Activated gamma-delta T cell treated with Interleukin-2 at 50 U/mL for 16 hours (primary cell): ENCODE results near the gene SAT2.

ENCODE experiments used
- DNase-seq: peaks from one replicate; pipeline ENCODE4 v3.0.0-alpha.2; 2020

The SAT2 gene

GRCh38 chr17:7589891-7590691 is 37.5 kb downstream of the SAT2 start, which contains the start of gene SOX15:
TSS of gene SOX15 (minus strand) at chr17:7590094. CDS start at chr17:7589676, 418 bp downstream.
- no peak for DNase-seq

DNA sequence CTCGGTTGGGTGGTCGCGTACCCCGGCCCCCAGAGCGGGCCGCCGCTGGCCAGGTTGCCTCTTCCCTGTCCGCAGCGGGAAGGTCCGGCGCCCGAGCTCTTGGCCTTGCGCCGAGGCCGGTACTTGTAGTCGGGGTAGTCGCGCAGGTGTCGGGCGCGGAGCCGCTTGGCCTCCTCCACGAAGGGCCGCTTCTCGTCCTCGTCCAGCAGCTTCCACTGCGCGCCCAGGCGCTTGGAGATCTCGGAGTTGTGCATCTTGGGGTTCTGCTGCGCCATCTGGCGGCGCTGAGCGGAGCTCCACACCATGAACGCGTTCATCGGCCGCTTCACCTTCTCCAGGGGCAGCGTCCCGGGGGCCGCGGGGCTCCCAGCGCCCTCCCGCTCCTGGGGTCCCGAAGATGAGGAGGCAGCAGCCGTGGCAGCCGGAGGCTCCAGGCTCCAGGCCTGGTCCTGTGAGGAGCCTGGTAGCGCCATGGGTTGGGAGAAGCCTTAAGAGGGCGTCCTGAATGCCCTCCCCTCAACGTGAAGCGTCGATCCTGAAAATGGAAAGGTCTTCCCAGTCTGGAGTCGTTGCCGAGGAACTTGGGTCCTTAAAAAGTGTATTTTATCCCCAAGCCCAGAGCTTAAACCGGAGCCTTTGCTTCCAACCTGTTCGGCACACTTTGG is 38.3 kb downstream of the SAT2 start:
- peak; percentile 61 for DNase-seq

DNA sequence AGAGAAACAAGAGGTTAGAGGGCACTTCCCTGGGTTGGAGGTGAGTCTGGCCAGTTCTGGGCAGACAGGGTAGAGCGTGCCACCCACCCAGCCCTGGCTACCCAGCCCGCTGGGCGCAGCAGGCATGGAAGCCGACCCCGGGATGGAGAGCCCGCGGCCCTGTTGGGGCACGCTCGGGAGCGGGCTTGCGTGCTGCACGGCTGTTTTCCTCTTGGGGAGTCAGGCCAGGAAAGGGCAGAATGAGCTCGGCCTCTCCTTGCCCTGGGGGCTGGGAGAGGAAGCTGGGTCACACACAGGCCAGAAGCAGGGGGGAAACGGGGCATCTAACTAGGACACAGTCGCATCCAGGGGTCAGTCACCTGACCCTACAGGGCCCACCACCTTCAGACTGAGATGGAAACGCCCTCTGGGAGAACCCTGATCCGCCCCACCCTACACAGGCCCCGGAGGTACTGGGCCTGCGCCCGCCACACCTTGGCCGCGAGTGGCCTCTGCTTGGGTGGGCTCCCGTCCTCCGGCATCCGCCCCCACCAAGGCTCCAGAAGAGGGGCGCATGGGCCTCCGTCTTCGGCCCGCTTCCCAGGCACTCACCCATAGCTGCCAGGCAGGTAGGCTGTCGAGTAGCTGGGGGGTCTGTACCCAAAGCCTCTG is 38.9 kb downstream of the SAT2 start:
- DNase-seq: no peak

GRCh38 chr17:7587420-7588151 is 40.0 kb downstream of the SAT2 start:
- DNase-seq: no peak

- no peak for DNase-seq
Observed at GRCh38 chr17:7586673-7587419, 40.8 kb downstream of the SAT2 start.

- peak; percentile 94 for DNase-seq
Observed at GRCh38 chr17:7583253-7584109, 44.1 kb downstream of the SAT2 start, which contains the start of gene MPDU1. TSS of gene MPDU1 (plus strand) at chr17:7583852. CDS start at chr17:7583863, 11 bp downstream.

DNA sequence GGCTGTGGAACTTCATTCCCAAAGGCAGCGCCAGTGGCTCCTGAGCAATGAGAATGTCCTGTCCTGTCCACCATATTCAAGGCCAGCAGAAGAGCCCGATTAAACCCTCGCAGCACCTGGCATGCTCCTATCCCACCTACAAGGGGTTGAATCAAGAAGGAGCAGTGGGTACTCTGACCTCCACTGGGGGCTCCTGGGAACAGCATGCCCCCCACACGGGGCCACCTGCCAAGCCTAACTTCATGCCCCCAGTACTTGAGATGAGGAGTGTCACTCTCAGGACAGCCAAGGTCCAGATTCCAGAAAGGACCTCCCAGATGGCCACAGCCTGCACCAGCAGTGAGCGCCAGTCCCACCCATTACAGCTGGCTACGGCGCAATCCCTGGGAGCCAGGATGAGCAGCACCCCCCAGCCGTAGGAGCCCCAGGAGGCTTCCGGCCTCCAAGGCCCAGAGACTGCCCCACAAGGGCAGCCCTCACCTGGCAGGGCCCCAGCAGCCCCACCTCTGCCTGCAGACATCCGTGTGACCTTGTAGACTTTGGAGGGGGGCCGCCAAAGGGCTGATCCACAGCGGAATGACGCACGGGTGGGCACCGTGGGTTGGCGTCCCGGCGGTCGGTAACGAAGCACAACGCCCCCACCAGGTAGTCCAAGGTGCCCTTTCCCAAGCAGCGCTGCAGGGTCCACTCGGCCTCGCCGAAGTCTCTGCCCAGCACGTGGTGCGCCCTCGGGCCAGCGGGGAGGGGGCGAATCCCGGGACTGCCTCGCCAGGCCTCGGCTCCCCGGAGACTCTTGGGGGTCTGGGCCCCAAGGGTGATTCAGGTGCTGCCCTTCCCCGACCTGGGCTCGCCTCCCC is 45.0 kb downstream of the SAT2 start:
- no peak for DNase-seq

- no peak for DNase-seq
Observed at GRCh38 chr17:7580604-7581575, 46.7 kb downstream of the SAT2 start.

DNA sequence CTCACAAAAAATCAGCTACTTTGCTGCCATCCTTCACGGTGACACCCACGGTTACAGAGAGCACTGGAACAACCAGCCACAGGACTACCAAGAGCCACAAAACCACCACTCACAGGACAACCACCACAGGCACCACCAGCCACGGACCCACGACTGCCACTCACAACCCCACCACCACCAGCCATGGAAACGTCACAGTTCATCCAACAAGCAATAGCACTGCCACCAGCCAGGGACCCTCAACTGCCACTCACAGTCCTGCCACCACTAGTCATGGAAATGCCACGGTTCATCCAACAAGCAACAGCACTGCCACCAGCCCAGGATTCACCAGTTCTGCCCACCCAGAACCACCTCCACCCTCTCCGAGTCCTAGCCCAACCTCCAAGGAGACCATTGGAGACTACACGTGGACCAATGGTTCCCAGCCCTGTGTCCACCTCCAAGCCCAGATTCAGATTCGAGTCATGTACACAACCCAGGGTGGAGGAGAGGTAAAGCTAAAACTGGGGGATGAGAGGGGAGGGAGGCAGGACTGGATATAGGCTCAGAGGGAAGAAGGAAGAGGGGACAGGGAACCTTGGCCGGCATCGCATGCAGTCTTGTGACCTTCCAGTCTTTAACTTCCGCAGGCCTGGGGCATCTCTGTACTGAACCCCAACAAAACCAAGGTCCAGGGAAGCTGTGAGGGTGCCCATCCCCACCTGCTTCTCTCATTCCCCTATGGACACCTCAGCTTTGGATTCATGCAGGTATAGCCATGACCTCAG is 47.6 kb downstream of the SAT2 start:
- DNase-seq: no peak

DNA sequence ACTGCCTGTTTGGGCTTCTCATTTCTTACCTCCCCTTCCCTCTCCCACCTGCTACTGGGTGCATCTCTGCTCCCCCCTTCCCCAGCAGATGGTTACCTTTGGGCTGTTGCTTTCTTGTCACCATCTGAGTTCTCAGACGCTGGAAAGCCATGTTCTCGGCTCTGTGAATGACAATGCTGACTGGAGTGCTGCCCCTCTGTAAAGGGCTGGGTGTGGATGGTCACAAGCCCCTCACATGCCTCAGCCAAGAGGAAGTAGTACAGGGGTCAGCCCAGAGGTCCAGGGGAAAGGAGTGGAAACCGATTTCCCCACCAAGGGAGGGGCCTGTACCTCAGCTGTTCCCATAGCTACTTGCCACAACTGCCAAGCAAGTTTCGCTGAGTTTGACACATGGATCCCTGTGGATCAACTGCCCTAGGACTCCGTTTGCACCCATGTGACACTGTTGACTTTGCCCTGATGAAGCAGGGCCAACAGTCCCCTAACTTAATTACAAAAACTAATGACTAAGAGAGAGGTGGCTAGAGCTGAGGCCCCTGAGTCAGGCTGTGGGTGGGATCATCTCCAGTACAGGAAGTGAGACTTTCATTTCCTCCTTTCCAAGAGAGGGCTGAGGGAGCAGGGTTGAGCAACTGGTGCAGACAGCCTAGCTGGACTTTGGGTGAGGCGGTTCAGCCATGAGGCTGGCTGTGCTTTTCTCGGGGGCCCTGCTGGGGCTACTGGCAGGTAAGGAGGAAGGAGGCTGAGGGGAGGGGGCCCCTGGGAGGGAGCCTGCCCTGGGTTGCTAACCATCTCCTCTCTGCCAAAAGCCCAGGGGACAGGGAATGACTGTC is 48.4 kb downstream of the SAT2 start, which contains the start of gene CD68:
TSS of gene CD68 (plus strand) at position 638 of the 833 bp plus-strand sequence. CDS start at position 678, 40 bp downstream.
- peak; percentile 46 for DNase-seq

DNA sequence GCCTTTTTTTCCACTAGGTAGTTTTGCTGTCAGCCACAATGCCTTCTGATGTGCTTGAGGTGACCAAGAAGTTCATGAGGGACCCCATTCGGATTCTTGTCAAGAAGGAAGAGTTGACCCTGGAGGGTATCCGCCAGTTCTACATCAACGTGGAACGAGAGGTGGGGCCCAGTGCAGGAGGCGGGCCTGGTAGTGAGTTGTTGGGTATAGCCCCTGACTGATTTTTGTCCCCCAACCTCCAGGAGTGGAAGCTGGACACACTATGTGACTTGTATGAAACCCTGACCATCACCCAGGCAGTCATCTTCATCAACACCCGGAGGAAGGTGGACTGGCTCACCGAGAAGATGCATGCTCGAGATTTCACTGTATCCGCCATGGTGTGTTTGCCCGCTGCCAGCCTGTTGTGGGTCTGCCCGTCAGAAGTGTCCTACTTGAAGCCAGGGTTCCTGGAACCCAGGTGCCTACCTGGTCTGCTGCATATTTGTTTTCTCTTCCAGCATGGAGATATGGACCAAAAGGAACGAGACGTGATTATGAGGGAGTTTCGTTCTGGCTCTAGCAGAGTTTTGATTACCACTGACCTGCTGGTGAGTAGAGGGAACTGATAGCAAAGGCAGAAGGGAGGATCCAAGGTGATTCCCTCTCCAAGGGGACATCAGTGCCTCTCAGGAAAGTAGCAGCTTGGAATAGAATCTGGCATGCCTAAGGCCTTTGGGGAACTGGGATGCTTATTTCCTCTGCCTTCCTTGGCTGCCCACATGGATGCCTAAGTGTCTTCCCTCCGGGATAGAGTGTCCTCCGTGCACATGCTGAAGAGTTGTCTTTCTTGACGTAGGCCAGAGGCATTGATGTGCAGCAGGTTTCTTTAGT is 50.1 kb downstream of the SAT2 start:
- DNase-seq: no peak

DNA sequence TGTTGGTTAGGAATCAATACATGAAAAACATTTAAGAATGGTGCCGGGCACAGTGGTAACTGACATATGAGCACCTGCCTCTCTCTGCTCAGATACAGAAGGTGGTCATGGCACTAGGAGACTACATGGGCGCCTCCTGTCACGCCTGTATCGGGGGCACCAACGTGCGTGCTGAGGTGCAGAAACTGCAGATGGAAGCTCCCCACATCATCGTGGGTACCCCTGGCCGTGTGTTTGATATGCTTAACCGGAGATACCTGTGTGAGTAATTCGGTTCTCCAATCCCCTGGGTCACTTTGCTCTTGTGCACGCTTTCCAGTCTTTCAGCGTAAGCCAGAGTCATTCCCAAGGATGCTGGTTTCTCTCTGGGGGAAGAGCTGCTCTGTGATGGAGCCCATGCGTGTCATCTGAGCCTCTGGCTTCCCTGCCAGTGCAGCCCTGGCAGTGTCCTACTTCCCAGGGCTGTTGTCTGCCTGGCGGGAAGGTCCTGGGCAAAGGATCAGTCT is 51.1 kb downstream of the SAT2 start:
- no peak for DNase-seq
